ENCODE measurements around the gene MAD1L1. TPM values are rescaled to one million over a fixed set of nuclear protein-coding genes. Genes with fewer than 3 reads are reported as not detected.

MAD1L1 gene
- total RNA-seq, 2 experiments from 2014 or later, result 58.3 to 65.3 TPM

DNA sequence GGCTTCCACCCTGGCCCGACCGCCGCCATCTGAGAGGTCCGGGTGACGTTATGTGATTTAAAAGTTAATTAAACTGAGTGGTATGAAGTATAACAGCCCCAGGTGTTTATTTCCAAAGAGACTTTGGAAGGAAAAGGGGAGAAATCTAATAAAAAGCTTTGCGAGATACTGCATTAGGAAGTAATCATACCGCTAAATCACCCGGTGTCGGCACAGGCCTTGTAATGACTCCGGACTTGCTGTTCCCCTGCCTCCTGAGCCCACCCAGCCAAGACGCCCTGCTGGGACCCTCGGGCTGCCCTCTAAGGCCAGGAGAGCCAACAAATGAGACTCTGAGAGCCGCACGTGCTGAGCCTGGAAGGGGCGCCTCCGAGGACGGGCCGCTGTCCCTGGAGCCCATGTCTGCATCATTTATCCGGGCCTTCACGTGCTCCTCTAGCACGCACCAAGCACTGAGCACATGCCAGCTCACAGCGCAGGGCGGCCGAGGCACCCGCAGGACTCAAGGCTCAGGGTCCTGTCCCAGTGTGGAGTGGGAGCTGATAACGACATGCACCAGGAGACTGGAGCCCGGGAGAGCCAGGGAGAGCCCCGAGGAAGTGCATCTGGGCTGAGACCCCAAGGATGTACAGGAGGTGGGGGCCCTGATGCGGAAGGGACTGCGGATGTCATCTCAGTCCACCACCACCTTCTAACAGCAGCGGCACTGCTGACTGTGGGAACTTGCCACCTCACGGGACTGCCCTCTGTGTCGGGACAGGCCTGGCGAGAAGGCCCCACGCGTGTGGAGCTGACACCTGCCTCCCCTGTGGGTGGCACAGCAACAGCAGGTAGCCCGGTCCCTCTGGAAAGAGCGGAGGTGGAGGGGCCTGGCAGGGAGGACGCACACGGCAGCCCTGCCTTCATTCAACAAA is 380.0 kb downstream of the MAD1L1 start:
- intact Hi-C loops (cut with micrococcal nuclease; ENCODE audit: unreplicated experiment), result no loop called here
- CTCF ChIA-PET (ENCODE audit: unreplicated experiment), result no interaction called here
- BruUV-seq (replicated peaks), result no TSS peak
- POLR2A ChIA-PET, result no interaction called here
- no peaks in the 10 kb centered on the region for H3K79me2 ChIP-seq (ENCODE audit: insufficient read depth, low read depth, low read length)
- H3K4me3 ChIP-seq (ENCODE audit: low read depth, low read length, poor library complexity, severe bottlenecking), result no peak overlapping the region
- no peaks in the 10 kb centered on the region for H3K4me1 ChIP-seq (ENCODE audit: insufficient read depth, low read length, poor library complexity, severe bottlenecking)
- no peaks in the 10 kb centered on the region for H4K20me1 ChIP-seq (ENCODE audit: insufficient read depth, low read length)
- no peak overlapping the region for H3K4me2 ChIP-seq (ENCODE audit: low read length)
- TF ChIP-seq, protein P1, sequence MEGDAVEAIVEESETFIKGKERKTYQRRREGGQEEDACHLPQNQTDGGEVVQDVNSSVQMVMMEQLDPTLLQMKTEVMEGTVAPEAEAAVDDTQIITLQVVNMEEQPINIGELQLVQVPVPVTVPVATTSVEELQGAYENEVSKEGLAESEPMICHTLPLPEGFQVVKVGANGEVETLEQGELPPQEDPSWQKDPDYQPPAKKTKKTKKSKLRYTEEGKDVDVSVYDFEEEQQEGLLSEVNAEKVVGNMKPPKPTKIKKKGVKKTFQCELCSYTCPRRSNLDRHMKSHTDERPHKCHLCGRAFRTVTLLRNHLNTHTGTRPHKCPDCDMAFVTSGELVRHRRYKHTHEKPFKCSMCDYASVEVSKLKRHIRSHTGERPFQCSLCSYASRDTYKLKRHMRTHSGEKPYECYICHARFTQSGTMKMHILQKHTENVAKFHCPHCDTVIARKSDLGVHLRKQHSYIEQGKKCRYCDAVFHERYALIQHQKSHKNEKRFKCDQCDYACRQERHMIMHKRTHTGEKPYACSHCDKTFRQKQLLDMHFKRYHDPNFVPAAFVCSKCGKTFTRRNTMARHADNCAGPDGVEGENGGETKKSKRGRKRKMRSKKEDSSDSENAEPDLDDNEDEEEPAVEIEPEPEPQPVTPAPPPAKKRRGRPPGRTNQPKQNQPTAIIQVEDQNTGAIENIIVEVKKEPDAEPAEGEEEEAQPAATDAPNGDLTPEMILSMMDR (conservative IDR thresholded peaks at IDR 0.05; ENCODE audit: low read length), result no peak
- no peak for TF ChIP-seq EZH2phosphoT487 (IDR thresholded peaks at IDR 0.05; ENCODE audit: borderline replicate concordance, low read depth, low read length)
- H3K9me2 ChIP-seq (ENCODE audit: insufficient read depth, low read length), result no peaks in the 10 kb centered on the region
- no peaks in the 10 kb centered on the region for H3K36me3 ChIP-seq (ENCODE audit: insufficient read depth, low read length)
- H2AFZ ChIP-seq (ENCODE audit: low read length), result no peak overlapping the region
- H3K9me3 ChIP-seq (ENCODE audit: low read length), result no peaks in the 10 kb centered on the region
- no peak for DNase-seq (ENCODE audit: low spot score)
- H3K27ac ChIP-seq (ENCODE audit: low read depth, low read length, poor library complexity, severe bottlenecking), result no peak overlapping the region

DNA sequence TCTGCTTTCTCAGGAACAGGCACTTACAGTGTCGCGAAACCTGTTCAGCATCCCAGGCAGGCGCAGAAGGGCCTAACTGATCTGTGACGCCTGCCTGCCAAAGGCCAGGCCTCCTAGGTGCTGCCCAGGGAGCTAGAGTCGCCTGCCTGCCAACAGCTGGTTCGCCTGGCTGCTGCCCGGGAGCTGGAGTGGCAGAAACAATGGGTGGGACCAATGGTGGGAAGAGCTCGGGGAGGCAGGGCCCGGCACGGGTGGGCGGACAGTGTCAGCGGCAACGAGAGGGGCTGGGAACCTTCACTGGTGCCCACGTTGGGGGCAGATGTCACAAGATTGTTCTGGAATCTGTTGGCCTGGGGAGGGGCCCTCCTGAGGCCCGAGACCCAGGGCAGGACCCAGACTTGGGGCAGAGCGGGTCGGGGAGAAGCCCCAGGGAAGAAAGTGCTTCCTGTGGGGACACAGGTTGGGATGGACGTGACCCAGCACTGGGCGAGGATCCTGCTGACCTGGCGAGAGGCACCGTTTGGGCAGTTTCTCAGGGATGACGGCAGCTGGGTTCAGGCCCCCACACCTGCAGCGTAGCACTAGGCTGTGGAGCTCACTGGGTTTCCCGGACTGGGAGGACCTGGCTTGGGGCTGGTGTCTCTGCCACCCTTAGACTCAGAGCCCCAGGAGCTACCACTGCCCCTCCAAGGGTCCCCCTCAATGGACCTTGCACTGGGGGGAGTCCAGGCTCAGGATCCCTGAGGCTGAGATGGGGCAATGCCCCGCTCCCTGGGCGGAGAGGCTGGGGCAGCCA is 380.8 kb downstream of the MAD1L1 start:
- Histone ChIP-seq H2AFZ (ENCODE audit: low read length) (no peak overlapping the region), H3K4me2 (ENCODE audit: low read length) (no peak overlapping the region), H3K79me2 (ENCODE audit: insufficient read depth, low read depth, low read length) (no peaks in the 10 kb centered on the region), H3K36me3 (ENCODE audit: insufficient read depth, low read length) (no peaks in the 10 kb centered on the region), H3K27ac (ENCODE audit: low read depth, low read length, poor library complexity, severe bottlenecking) (no peak overlapping the region), H4K20me1 (ENCODE audit: insufficient read depth, low read length) (no peaks in the 10 kb centered on the region), H3K4me3 (ENCODE audit: low read depth, low read length, poor library complexity, severe bottlenecking) (no peak overlapping the region), H3K4me1 (ENCODE audit: insufficient read depth, low read length, poor library complexity, severe bottlenecking) (no peaks in the 10 kb centered on the region), H3K9me3 (ENCODE audit: low read length) (no peaks in the 10 kb centered on the region), H3K9me2 (ENCODE audit: insufficient read depth, low read length) (no peaks in the 10 kb centered on the region)
- intact Hi-C loops (cut with micrococcal nuclease; ENCODE audit: unreplicated experiment), result no loop called here
- BruUV-seq (replicated peaks), result no TSS peak
- ChIA-PET POLR2A (interaction anchor here (0.5 kb wide), 1 partner anchor 1176 kb away, joined by 3 read pairs; no protein-coding TSS in a partner anchor), CTCF (ENCODE audit: unreplicated experiment) (no interaction called here)
- no peak for DNase-seq (ENCODE audit: low spot score)
- TF ChIP-seq, protein P1 (conservative IDR thresholded peaks at IDR 0.05; ENCODE audit: low read length), result no peak
- TF ChIP-seq EZH2phosphoT487 (IDR thresholded peaks at IDR 0.05; ENCODE audit: borderline replicate concordance, low read depth, low read length), result no peak

Measured in OCI-LY7 (cell line).